LNCaP clone FGC (cell line): ENCODE results near the gene STARD13.

ENCODE experiments used
- DNase-seq: peaks from one replicate; pipeline ENCODE4 v3.0.0-alpha.2; 2011; ENCODE audit warnings: low read depth
- H3K4me3 ChIP-seq: 2 replicates; pipeline ENCODE4 v1.5.1; 2011; ENCODE audit warnings: mild to moderate bottlenecking, low read depth, low read length, control low read depth
- CTCF ChIP-seq: IDR thresholded peaks from 2 replicates; pipeline ENCODE4 v1.5.1; 2012; ENCODE audit warnings: mild to moderate bottlenecking; ENCODE audit not compliant: control insufficient read depth, insufficient read depth; ENCODE audit errors: extremely low read depth

The STARD13 gene

GRCh38 chr13:33076001-33076992, 209.3 kb downstream of the STARD13 start:
- H3K4me3 ChIP-seq = no peak overlapping the region
- no peak for DNase-seq

GRCh38 chr13:33073338-33073737, 212.2 kb downstream of the STARD13 start:
- DNase-seq = no peak
- no peak for TF ChIP-seq CTCF

More at GRCh38 chr13:33076001-33076992, 209.3 kb downstream of the STARD13 start:
- TF ChIP-seq CTCF = no peak

GRCh38 chr13:33072759-33073158, 212.8 kb downstream of the STARD13 start:
- no peak for DNase-seq
- TF ChIP-seq CTCF = no peak

More at GRCh38 chr13:33073338-33073737, 212.2 kb downstream of the STARD13 start:
- H3K4me3 ChIP-seq = no peak overlapping the region

GRCh38 chr13:33072282-33072681, 213.3 kb downstream of the STARD13 start:
- H3K4me3 ChIP-seq = no peak overlapping the region
- no peak for TF ChIP-seq CTCF

More at GRCh38 chr13:33072759-33073158, 212.8 kb downstream of the STARD13 start:
- no peak overlapping the region for H3K4me3 ChIP-seq

GRCh38 chr13:33070713-33071112, 214.8 kb downstream of the STARD13 start:
- no peak for TF ChIP-seq CTCF
- DNase-seq = no peak
- no peak overlapping the region for H3K4me3 ChIP-seq

More at GRCh38 chr13:33072282-33072681, 213.3 kb downstream of the STARD13 start:
- DNase-seq = no peak

GRCh38 chr13:33069365-33069764, 216.2 kb downstream of the STARD13 start:
- TF ChIP-seq CTCF = no peak
- DNase-seq = no peak
- no peak overlapping the region for H3K4me3 ChIP-seq
